ENCODE measurements around the gene OR2D2.
A peak's percentile ranks its signal among the peaks of the same experiment; 100 is the strongest.
"Not testable (repeated sequence)": the region's sequence is repeated elsewhere in the genome, so short reads cannot be mapped to it uniquely, and the experiment has no call there.

The OR2D2 gene

GRCh38 chr11:6892400-6892799, at the start of gene OR2D2:
Gene OR2D2, minus strand, starts transcription at chr11:6892500. Its CDS starts 0 bp downstream, at chr11:6892500.
- no peak for DNase-seq (ENCODE audit: low read depth in 2 of 3, low spot score in 2 of 3)

GRCh38 chr11:6941970-6942369, 49.7 kb upstream of the OR2D2 start:
- no peak for DNase-seq (ENCODE audit: low read depth in 2 of 3, low spot score in 2 of 3)

- no peak for DNase-seq (ENCODE audit: low read depth in 2 of 3, low spot score in 2 of 3)
These were observed 39.8 kb upstream of the OR2D2 start for GRCh38 chr11:6932145-6932544.

GRCh38 chr11:6931146-6931713, 38.9 kb upstream of the OR2D2 start:
- no peak for DNase-seq (ENCODE audit: low read depth in 2 of 3, low spot score in 2 of 3)

- DNase-seq (ENCODE audit: low read depth in 2 of 3, low spot score in 2 of 3): no peak
These were observed 36.6 kb upstream of the OR2D2 start for GRCh38 chr11:6928916-6929315.

GRCh38 chr11:6927030-6927617, 34.8 kb upstream of the OR2D2 start:
- DNase-seq (ENCODE audit: low read depth in 2 of 3, low spot score in 2 of 3): no peak

GRCh38 chr11:6926208-6927029, 34.1 kb upstream of the OR2D2 start, which contains the start of gene ZNF215:
Gene ZNF215, plus strand, starts transcription at chr11:6926426. Its CDS starts 5,847 bp downstream, at chr11:6932273.
- peak in 2 of 3 experiments; percentile 19 to 30 for DNase-seq (ENCODE audit: low read depth in 2 of 3, low spot score in 2 of 3)

GRCh38 chr11:6925636-6926207, 33.4 kb upstream of the OR2D2 start:
- DNase-seq (ENCODE audit: low read depth in 2 of 3, low spot score in 2 of 3): no peak

- no peak for DNase-seq (ENCODE audit: low read depth in 2 of 3, low spot score in 2 of 3)
These were observed 32.8 kb upstream of the OR2D2 start for GRCh38 chr11:6925007-6925577.

GRCh38 chr11:6920702-6921101, 28.4 kb upstream of the OR2D2 start, which contains the start of gene OR2D3:
Gene OR2D3, plus strand, starts transcription at chr11:6921002. Its CDS starts 0 bp downstream, at chr11:6921002.
- no peak for DNase-seq (ENCODE audit: low read depth in 2 of 3, low spot score in 2 of 3)

GRCh38 chr11:6919698-6920097, 27.4 kb upstream of the OR2D2 start:
- no peak for DNase-seq (ENCODE audit: low read depth in 2 of 3, low spot score in 2 of 3)

- no peak for DNase-seq (ENCODE audit: low read depth in 2 of 3, low spot score in 2 of 3)
These were observed 19.6 kb upstream of the OR2D2 start for GRCh38 chr11:6911948-6912347.

- no peak for DNase-seq (ENCODE audit: low read depth in 2 of 3, low spot score in 2 of 3)
These were observed 19.1 kb upstream of the OR2D2 start for GRCh38 chr11:6911378-6911777.

- not testable (repeated sequence) for DNase-seq (ENCODE audit: low read depth in 2 of 3, low spot score in 2 of 3)
These were observed 12.5 kb upstream of the OR2D2 start for GRCh38 chr11:6904804-6905203.

- DNase-seq (ENCODE audit: low read depth in 2 of 3, low spot score in 2 of 3): no peak
These were observed 8.2 kb upstream of the OR2D2 start for GRCh38 chr11:6900327-6900999.

- no peak for DNase-seq (ENCODE audit: low read depth in 2 of 3, low spot score in 2 of 3)
These were observed 6.6 kb upstream of the OR2D2 start for GRCh38 chr11:6898911-6899310.

GRCh38 chr11:6895010-6895409, 2.7 kb upstream of the OR2D2 start:
- DNase-seq (ENCODE audit: low read depth in 2 of 3, low spot score in 2 of 3): no peak

- no peak for DNase-seq (ENCODE audit: low read depth in 2 of 3, low spot score in 2 of 3)
These were observed 1.8 kb upstream of the OR2D2 start for GRCh38 chr11:6894097-6894496.

GRCh38 chr11:6889835-6890234, 2.5 kb downstream of the OR2D2 start:
- no peak for DNase-seq (ENCODE audit: low read depth in 2 of 3, low spot score in 2 of 3)

GRCh38 chr11:6888830-6889229, 3.5 kb downstream of the OR2D2 start:
- no peak for DNase-seq (ENCODE audit: low read depth in 2 of 3, low spot score in 2 of 3)

- not testable (repeated sequence) for DNase-seq (ENCODE audit: low read depth in 2 of 3, low spot score in 2 of 3)
These were observed 4.6 kb downstream of the OR2D2 start for GRCh38 chr11:6887711-6888110.

Measured in activated CD8-positive, alpha-beta memory T cell treated with anti-CD3 and anti-CD28 coated beads for 48 hours (primary cell).